HFFc6 (cell line): ENCODE measurements around the gene CHRDL1. TPM values are rescaled to one million over a fixed set of nuclear protein-coding genes. Genes with fewer than 3 reads are reported as not detected.
A peak's percentile ranks its signal among the peaks of the same experiment; 100 is the strongest.

ENCODE experiments used
- DNase-seq: peaks from one replicate; pipeline ENCODE4 v3.0.0-alpha.2; 2018
- H3K27ac Mint-ChIP-seq: 2 replicates; pipeline ENCODE4 v1.8.0; 2020; ENCODE audit warnings: mild to moderate bottlenecking, mixed read lengths
- H3K27me3 Mint-ChIP-seq: 2 replicates; pipeline ENCODE4 v1.8.0; 2021; ENCODE audit warnings: mild to moderate bottlenecking, moderate library complexity, mixed read lengths; ENCODE audit not compliant: insufficient read depth
- H3K36me3 Mint-ChIP-seq: 2 replicates; pipeline ENCODE4 v1.8.0; 2021; ENCODE audit warnings: low read depth, mixed read lengths
- H3K4me1 Mint-ChIP-seq: 2 replicates; pipeline ENCODE4 v1.8.0; 2020; ENCODE audit warnings: low read depth, mixed read lengths
- H3K4me3 Mint-ChIP-seq: 2 replicates; pipeline ENCODE4 v1.8.0; 2020; ENCODE audit warnings: mild to moderate bottlenecking, moderate library complexity, mixed read lengths
- H3K9me3 Mint-ChIP-seq: 2 replicates; pipeline ENCODE4 v1.8.0; 2020; ENCODE audit warnings: mild to moderate bottlenecking, mixed read lengths
- CTCF ChIP-seq: fragments of 200-600 bp; sonication (generic); IDR thresholded peaks from 2 replicates; pipeline ENCODE4 v1.5.0; 2021; ENCODE audit warnings: antibody characterized with exemption, mild to moderate bottlenecking
- total RNA-seq, 6 experiments: library from RNA; stranded (reverse); fragmentation: NEBNext Ultra II Directional; extraction: Animal tissue kit (Norgen Biotek cat#: 25700); gene quantifications; 2 replicates in 1 of 6; 3 replicates in 5 of 6; pipeline ENCODE4 v1.2.3, GENCODE V29; 2021

The CHRDL1 gene
- total RNA-seq, 6 experiments from 2014 or later: 0.47 to 3.0 (median 2.3) TPM

GRCh38 chrX:110755061-110755460, 40.6 kb downstream of the CHRDL1 start:
- Mint-ChIP-seq H3K9me3 (peaks cover 14% of the 10 kb centered on the region), H3K27ac (peak overlapping the region; percentile 63), H3K27me3 (no peaks in the 10 kb centered on the region), H3K4me3 (no peak overlapping the region), H3K4me1 (peaks cover 49% of the 10 kb centered on the region), H3K36me3 (peaks cover 6% of the 10 kb centered on the region; the same call in 1 of the 2 replicates)
- DNase-seq: peak; percentile 46
- TF ChIP-seq CTCF: no peak

GRCh38 chrX:110750526-110751189, 45.0 kb downstream of the CHRDL1 start:
- Mint-ChIP-seq H3K9me3 (no peaks in the 10 kb centered on the region), H3K4me3 (no peak overlapping the region), H3K36me3 (no peaks in the 10 kb centered on the region), H3K27ac (no peak overlapping the region), H3K27me3 (no peaks in the 10 kb centered on the region), H3K4me1 (peaks cover 32% of the 10 kb centered on the region)
- TF ChIP-seq CTCF: no peak
- no peak for DNase-seq

- peaks cover 30% of the 10 kb centered on the region for H3K4me1 Mint-ChIP-seq
These were observed 47.3 kb downstream of the CHRDL1 start for GRCh38 chrX:110748256-110748806.

GRCh38 chrX:110746014-110746413, 49.6 kb downstream of the CHRDL1 start:
- Mint-ChIP-seq H3K4me3 (no peak overlapping the region), H3K27ac (no peak overlapping the region), H3K27me3 (no peaks in the 10 kb centered on the region), H3K9me3 (no peaks in the 10 kb centered on the region), H3K36me3 (no peaks in the 10 kb centered on the region), H3K4me1 (peaks cover 41% of the 10 kb centered on the region)
- no peak for DNase-seq
- TF ChIP-seq CTCF: no peak

More at GRCh38 chrX:110748256-110748806, 47.3 kb downstream of the CHRDL1 start:
- H3K4me3 Mint-ChIP-seq: no peak overlapping the region
- no peak for DNase-seq
- TF ChIP-seq CTCF: no peak
- no peaks in the 10 kb centered on the region for H3K9me3 Mint-ChIP-seq
- no peak overlapping the region for H3K27ac Mint-ChIP-seq
- no peaks in the 10 kb centered on the region for H3K36me3 Mint-ChIP-seq
- H3K27me3 Mint-ChIP-seq: no peaks in the 10 kb centered on the region

GRCh38 chrX:110745288-110745687, 50.3 kb downstream of the CHRDL1 start:
- Mint-ChIP-seq H3K27me3 (no peaks in the 10 kb centered on the region), H3K27ac (no peak overlapping the region), H3K4me1 (peaks cover 36% of the 10 kb centered on the region), H3K36me3 (no peaks in the 10 kb centered on the region), H3K9me3 (no peaks in the 10 kb centered on the region), H3K4me3 (no peak overlapping the region)
- TF ChIP-seq CTCF: no peak
- DNase-seq: no peak
